ENCODE data around the gene APOOL. TPM values are rescaled to one million over a fixed set of nuclear protein-coding genes. Genes with fewer than 3 reads are reported as not detected.

APOOL gene
- total RNA-seq, 2 experiments from 2014 or later = 15.4 to 16.5 TPM

GRCh38 chrX:85031505-85031904 lies 27.8 kb downstream of the APOOL start:
- Mint-ChIP-seq H3K27ac (no peak overlapping the region), H3K4me1 (ENCODE audit: low read depth) (peaks cover 7% of the 10 kb centered on the region), H3K4me3 (no peak overlapping the region), H3K36me3 (ENCODE audit: low read depth) (peaks cover 8% of the 10 kb centered on the region), H3K9me3 (no peaks in the 10 kb centered on the region), H3K27me3 (no peaks in the 10 kb centered on the region)
- DNase-seq (no peak), ATAC-seq (no peak)
- no peak for TF ChIP-seq CTCF (IDR thresholded peaks at IDR 0.05)
- POLR2A ChIA-PET = no interaction called here
- CTCF ChIA-PET = no interaction called here
- intact Hi-C loops (cut with micrococcal nuclease) = no loop called here

DNA sequence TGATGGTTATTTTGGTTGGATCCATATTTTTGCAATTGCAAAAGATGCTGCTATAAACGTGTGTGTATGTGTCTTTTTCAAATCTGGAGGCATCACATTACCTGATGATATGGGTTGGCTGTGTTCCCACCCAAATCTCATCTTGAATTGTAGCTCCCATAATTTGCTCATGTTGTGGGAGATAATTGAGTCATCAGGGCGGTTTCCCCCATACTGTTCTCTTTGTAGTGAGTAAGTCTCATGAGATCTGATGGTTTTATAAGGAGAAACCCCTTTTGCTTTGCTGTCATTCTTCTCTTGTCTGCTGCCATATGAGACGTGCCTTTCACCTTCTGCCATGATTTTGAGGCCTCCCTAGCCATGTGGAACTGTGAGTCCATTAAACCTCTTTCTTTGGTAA lies 33.4 kb downstream of the APOOL start:
- DNase-seq = no peak
- ChIA-PET CTCF (no interaction called here), POLR2A (no interaction called here)
- H3K4me3 Mint-ChIP-seq = no peak overlapping the region
- intact Hi-C loops (cut with micrococcal nuclease) = no loop called here
- TF ChIP-seq CTCF (IDR thresholded peaks at IDR 0.05) = no peak
- H3K9me3 Mint-ChIP-seq = peaks cover 7% of the 10 kb centered on the region
- no peak for ATAC-seq
- peaks cover 17% of the 10 kb centered on the region for H3K36me3 Mint-ChIP-seq (ENCODE audit: low read depth)
- peaks cover 19% of the 10 kb centered on the region for H3K4me1 Mint-ChIP-seq (ENCODE audit: low read depth)
- no peak overlapping the region for H3K27ac Mint-ChIP-seq
- no peaks in the 10 kb centered on the region for H3K27me3 Mint-ChIP-seq

DNA sequence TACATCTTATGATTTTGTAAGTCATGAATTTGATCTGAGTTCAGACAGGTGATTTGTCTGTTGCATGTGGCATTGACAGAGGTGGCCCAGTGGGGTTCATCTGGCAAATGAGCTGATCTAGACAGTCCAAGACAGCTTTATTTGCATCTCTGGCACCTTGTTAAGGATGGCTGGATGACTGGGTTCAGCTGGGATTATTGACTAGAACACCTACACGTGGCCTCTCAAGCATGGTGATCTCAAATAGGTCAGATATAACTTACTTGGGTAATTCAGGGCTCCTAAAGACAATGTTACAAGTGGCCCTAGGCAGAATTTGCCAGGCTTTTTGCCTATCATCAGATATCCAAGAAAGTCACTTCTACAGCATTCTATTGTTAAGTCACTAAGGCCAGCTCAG lies 48.0 kb downstream of the APOOL start:
- POLR2A ChIA-PET = interaction anchor here (0.6 kb wide), 1 partner anchor 542 kb away, joined by 4 read pairs; no protein-coding TSS in a partner anchor
- H3K4me3 Mint-ChIP-seq = no peak overlapping the region
- no peak overlapping the region for H3K27ac Mint-ChIP-seq
- TF ChIP-seq CTCF (IDR thresholded peaks at IDR 0.05) = no peak
- H3K4me1 Mint-ChIP-seq (ENCODE audit: low read depth) = peaks cover 2% of the 10 kb centered on the region
- H3K27me3 Mint-ChIP-seq = no peaks in the 10 kb centered on the region
- no peak for DNase-seq
- ATAC-seq = no peak
- intact Hi-C loops (cut with micrococcal nuclease) = no loop called here
- H3K9me3 Mint-ChIP-seq = no peaks in the 10 kb centered on the region
- CTCF ChIA-PET = no interaction called here
- H3K36me3 Mint-ChIP-seq (ENCODE audit: low read depth) = peaks cover 1% of the 10 kb centered on the region

DNA sequence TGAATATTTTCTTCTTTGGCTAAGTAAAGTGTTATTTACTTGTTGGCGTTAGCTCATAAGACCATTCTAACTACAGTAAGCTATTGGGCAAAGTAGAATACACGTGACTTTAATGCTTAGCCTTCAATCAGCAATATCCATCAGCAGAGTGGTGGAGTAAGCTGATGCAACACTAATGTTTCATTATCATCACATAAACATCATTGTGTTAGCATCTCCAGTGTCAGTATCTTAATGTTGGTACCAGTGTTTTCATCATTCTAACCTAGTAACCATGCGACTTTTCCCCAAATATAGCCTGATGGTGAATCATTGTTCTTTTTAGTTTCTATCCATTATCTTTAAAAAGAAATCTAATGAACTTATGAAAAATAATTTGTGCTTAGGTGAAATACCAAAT lies 48.5 kb downstream of the APOOL start:
- Mint-ChIP-seq H3K27ac (no peak overlapping the region), H3K4me3 (no peak overlapping the region), H3K36me3 (ENCODE audit: low read depth) (peaks cover 4% of the 10 kb centered on the region), H3K4me1 (ENCODE audit: low read depth) (peaks cover 2% of the 10 kb centered on the region), H3K9me3 (no peaks in the 10 kb centered on the region), H3K27me3 (no peaks in the 10 kb centered on the region)
- DNase-seq (no peak), ATAC-seq (peak; percentile 53)
- intact Hi-C loops (cut with micrococcal nuclease) = no loop called here
- TF ChIP-seq CTCF (IDR thresholded peaks at IDR 0.05) = no peak
- ChIA-PET CTCF (interaction anchor here (1.0 kb wide), 1 partner anchor 317 kb away, joined by 3 read pairs; no protein-coding TSS in a partner anchor), POLR2A (no interaction called here)

GRCh38 chrX:85052636-85053343 lies 49.1 kb downstream of the APOOL start:
- H3K4me1 Mint-ChIP-seq (ENCODE audit: low read depth) = peaks cover 2% of the 10 kb centered on the region
- H3K27me3 Mint-ChIP-seq = no peaks in the 10 kb centered on the region
- no peak for TF ChIP-seq CTCF (IDR thresholded peaks at IDR 0.05)
- no peak overlapping the region for H3K27ac Mint-ChIP-seq
- intact Hi-C loops (cut with micrococcal nuclease) = no loop called here
- H3K4me3 Mint-ChIP-seq = no peak overlapping the region
- ChIA-PET POLR2A (no interaction called here), CTCF (interaction anchor here (0.9 to 1.0 kb wide), 2 partner anchors 32 to 318 kb away, joined by 3 read pairs; no protein-coding TSS in a partner anchor)
- ATAC-seq = peak; percentile 56
- H3K9me3 Mint-ChIP-seq = no peaks in the 10 kb centered on the region
- H3K36me3 Mint-ChIP-seq (ENCODE audit: low read depth) = peaks cover 2% of the 10 kb centered on the region
- DNase-seq = no peak
